ENCODE results near the gene NCKAP5. TPM values are rescaled to one million over a fixed set of nuclear protein-coding genes. Genes with fewer than 3 reads are reported as not detected.

Gene NCKAP5
- total and polyA plus RNA-seq, 2 experiments from 2014 or later, result 2.2 to 5.5 TPM

DNA sequence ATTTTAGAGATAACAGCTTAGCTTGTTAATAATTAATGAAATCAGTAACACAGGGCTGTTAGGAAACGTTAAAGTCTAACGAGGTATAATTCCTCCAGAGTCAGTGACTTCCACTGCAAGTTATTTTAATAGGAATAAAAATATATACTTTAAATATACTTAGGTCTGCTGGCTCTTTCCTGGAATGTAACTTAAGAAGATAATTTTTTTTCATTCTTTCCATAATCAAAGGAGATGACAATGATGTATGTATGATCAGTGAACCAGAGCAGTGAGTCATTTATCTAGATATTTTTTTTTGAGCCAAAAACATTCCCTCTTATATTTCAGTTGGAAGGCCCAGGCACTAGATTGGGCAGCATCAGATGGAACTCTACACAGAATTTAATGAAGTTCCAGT, 794.1 kb downstream of the NCKAP5 start:
- no peak overlapping the region for H3K27ac ChIP-seq
- H2AFZ ChIP-seq, result no peak overlapping the region
- H3K9me2 ChIP-seq (replicated peaks; ENCODE audit: insufficient read depth), result no peaks in the 10 kb centered on the region
- no peak for TF ChIP-seq CTCF (IDR thresholded peaks at IDR 0.05; ENCODE audit: poor library complexity)
- no peak for TF ChIP-seq EZH2phosphoT487 (IDR thresholded peaks at IDR 0.05; ENCODE audit: low read depth, severe bottlenecking, unreplicated experiment)
- no peak for TF ChIP-seq EZH2 (IDR thresholded peaks at IDR 0.05; ENCODE audit: borderline replicate concordance)
- WGBS (ENCODE audit: low lambda C conversion rate, missing lambda C conversion rate), result 67% methylated on average over 2 of the region's 2 CpGs
- no peaks in the 10 kb centered on the region for H4K20me1 ChIP-seq (ENCODE audit: insufficient read depth, poor library complexity, severe bottlenecking)
- DNase-seq (ENCODE audit: low spot score), result no peak
- no peaks in the 10 kb centered on the region for H3K79me2 ChIP-seq
- H3K36me3 ChIP-seq (replicated peaks; ENCODE audit: insufficient read depth, low read depth), result no peaks in the 10 kb centered on the region
- H3K4me2 ChIP-seq, result peak overlapping the region; percentile 34
- H3K4me3 ChIP-seq, result no peak overlapping the region
- H3K4me1 ChIP-seq (ENCODE audit: insufficient read depth), result peaks cover 16% of the 10 kb centered on the region
- no peaks in the 10 kb centered on the region for H3K27me3 ChIP-seq
- H3K9me3 ChIP-seq (ENCODE audit: low read depth), result no peaks in the 10 kb centered on the region

- no peaks in the 10 kb centered on the region for H3K9me3 ChIP-seq (ENCODE audit: low read depth)
- H4K20me1 ChIP-seq (ENCODE audit: insufficient read depth, poor library complexity, severe bottlenecking), result no peaks in the 10 kb centered on the region
- no peak for DNase-seq (ENCODE audit: low spot score)
- H2AFZ ChIP-seq, result no peak overlapping the region
- TF ChIP-seq EZH2 (IDR thresholded peaks at IDR 0.05; ENCODE audit: borderline replicate concordance) (no peak), EZH2phosphoT487 (IDR thresholded peaks at IDR 0.05; ENCODE audit: low read depth, severe bottlenecking, unreplicated experiment) (no peak), CTCF (IDR thresholded peaks at IDR 0.05; ENCODE audit: poor library complexity) (no peak)
- H3K27me3 ChIP-seq, result no peaks in the 10 kb centered on the region
- no peaks in the 10 kb centered on the region for H3K9me2 ChIP-seq (replicated peaks; ENCODE audit: insufficient read depth)
- H3K4me1 ChIP-seq (ENCODE audit: insufficient read depth), result peaks cover 16% of the 10 kb centered on the region
- no peaks in the 10 kb centered on the region for H3K79me2 ChIP-seq
- H3K27ac ChIP-seq, result no peak overlapping the region
- H3K4me3 ChIP-seq, result no peak overlapping the region
- H3K4me2 ChIP-seq, result no peak overlapping the region
- 68% methylated on average over 3 of the region's 3 CpGs for WGBS (ENCODE audit: low lambda C conversion rate, missing lambda C conversion rate)
- no peaks in the 10 kb centered on the region for H3K36me3 ChIP-seq (replicated peaks; ENCODE audit: insufficient read depth, low read depth)
Measured at GRCh38 chr2:132773331-132773730, 794.9 kb downstream of the NCKAP5 start.

DNA sequence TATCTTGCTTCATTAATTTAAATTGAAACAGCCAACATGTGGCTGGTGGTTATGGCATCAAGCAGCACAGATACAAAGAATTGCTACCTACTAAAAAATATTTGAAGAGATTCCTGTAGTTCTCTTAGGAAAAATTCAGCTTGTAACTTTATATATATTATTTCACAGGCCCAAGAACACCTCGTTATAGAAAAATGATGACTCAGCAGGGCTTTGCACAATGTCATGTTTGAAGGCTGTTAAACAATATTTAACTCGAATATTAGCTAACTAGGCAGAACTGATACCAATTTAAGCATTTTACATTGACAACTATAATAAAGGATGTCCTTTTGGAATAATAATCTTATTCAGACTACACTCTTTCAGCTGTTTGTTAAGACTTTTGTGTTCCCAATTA, 795.9 kb downstream of the NCKAP5 start:
- H2AFZ ChIP-seq, result no peak overlapping the region
- no peak for DNase-seq (ENCODE audit: low spot score)
- no peaks in the 10 kb centered on the region for H3K9me3 ChIP-seq (ENCODE audit: low read depth)
- H3K27ac ChIP-seq, result no peak overlapping the region
- no peaks in the 10 kb centered on the region for H3K27me3 ChIP-seq
- 76% methylated on average over 2 of the region's 2 CpGs for WGBS (ENCODE audit: low lambda C conversion rate, missing lambda C conversion rate)
- peaks cover 16% of the 10 kb centered on the region for H3K4me1 ChIP-seq (ENCODE audit: insufficient read depth)
- H4K20me1 ChIP-seq (ENCODE audit: insufficient read depth, poor library complexity, severe bottlenecking), result no peaks in the 10 kb centered on the region
- no peaks in the 10 kb centered on the region for H3K79me2 ChIP-seq
- H3K36me3 ChIP-seq (replicated peaks; ENCODE audit: insufficient read depth, low read depth), result no peaks in the 10 kb centered on the region
- H3K4me3 ChIP-seq, result no peak overlapping the region
- TF ChIP-seq EZH2phosphoT487 (IDR thresholded peaks at IDR 0.05; ENCODE audit: low read depth, severe bottlenecking, unreplicated experiment) (no peak), EZH2 (IDR thresholded peaks at IDR 0.05; ENCODE audit: borderline replicate concordance) (no peak), CTCF (IDR thresholded peaks at IDR 0.05; ENCODE audit: poor library complexity) (no peak)
- no peak overlapping the region for H3K4me2 ChIP-seq
- no peaks in the 10 kb centered on the region for H3K9me2 ChIP-seq (replicated peaks; ENCODE audit: insufficient read depth)

GRCh38 chr2:132766573-132766972, 801.7 kb downstream of the NCKAP5 start:
- TF ChIP-seq EZH2phosphoT487 (IDR thresholded peaks at IDR 0.05; ENCODE audit: low read depth, severe bottlenecking, unreplicated experiment) (no peak), EZH2 (IDR thresholded peaks at IDR 0.05; ENCODE audit: borderline replicate concordance) (no peak), CTCF (IDR thresholded peaks at IDR 0.05; ENCODE audit: poor library complexity) (no peak)
- Histone ChIP-seq H3K27me3 (no peaks in the 10 kb centered on the region), H3K27ac (no peak overlapping the region), H3K4me2 (no peak overlapping the region), H3K9me2 (replicated peaks; ENCODE audit: insufficient read depth) (no peaks in the 10 kb centered on the region), H4K20me1 (ENCODE audit: insufficient read depth, poor library complexity, severe bottlenecking) (no peaks in the 10 kb centered on the region), H3K36me3 (replicated peaks; ENCODE audit: insufficient read depth, low read depth) (no peaks in the 10 kb centered on the region), H2AFZ (no peak overlapping the region), H3K4me1 (ENCODE audit: insufficient read depth) (no peaks in the 10 kb centered on the region), H3K79me2 (no peaks in the 10 kb centered on the region), H3K9me3 (ENCODE audit: low read depth) (no peaks in the 10 kb centered on the region), H3K4me3 (no peak overlapping the region)
- 97% methylated on average over 1 of the region's 1 CpG for WGBS (ENCODE audit: low lambda C conversion rate, missing lambda C conversion rate)
- DNase-seq (ENCODE audit: low spot score), result no peak
